IPS DF 19.7 (cell line): ENCODE data around the gene TIPIN.

Source experiments
- DNase-seq: peaks from one replicate; pipeline ENCODE4 v3.0.0-alpha.2; 2013; ENCODE audit warnings: low read depth, low spot score

TIPIN gene

GRCh38 chr15:66302489-66303278, 53.8 kb downstream of the TIPIN start:
- no peak for DNase-seq

GRCh38 chr15:66298803-66299251, 57.7 kb downstream of the TIPIN start:
- no peak for DNase-seq

DNA sequence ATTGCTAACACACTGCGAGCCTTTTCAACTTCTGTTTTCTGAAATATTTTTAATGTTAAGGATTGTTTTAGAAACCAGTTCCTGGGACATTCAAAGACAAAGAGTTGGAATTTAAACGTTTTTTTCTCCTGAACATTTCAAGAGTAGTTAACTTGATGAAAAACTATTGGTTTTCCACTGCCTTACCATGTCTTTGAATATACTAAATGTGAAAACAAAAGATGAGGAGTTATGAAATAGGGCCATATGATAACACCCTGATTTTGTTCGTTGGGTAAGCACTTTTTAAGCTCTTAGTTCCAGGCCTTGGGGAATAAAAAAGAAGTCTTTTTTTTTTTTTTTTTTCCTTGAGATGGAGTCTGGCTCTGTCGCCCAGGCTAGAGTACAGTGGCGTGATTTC, 60.3 kb downstream of the TIPIN start:
- DNase-seq: no peak

- DNase-seq: no peak
Measured at GRCh38 chr15:66294932-66295235, 61.6 kb downstream of the TIPIN start.

- no peak for DNase-seq
Measured at GRCh38 chr15:66294157-66294931, 62.1 kb downstream of the TIPIN start.

GRCh38 chr15:66293419-66294156, 62.9 kb downstream of the TIPIN start, which contains the start of gene DIS3L:
DIS3L (plus strand) TSS chr15:66293568; CDS start chr15:66293597, 29 bp downstream.
- DNase-seq: no peak

DNA sequence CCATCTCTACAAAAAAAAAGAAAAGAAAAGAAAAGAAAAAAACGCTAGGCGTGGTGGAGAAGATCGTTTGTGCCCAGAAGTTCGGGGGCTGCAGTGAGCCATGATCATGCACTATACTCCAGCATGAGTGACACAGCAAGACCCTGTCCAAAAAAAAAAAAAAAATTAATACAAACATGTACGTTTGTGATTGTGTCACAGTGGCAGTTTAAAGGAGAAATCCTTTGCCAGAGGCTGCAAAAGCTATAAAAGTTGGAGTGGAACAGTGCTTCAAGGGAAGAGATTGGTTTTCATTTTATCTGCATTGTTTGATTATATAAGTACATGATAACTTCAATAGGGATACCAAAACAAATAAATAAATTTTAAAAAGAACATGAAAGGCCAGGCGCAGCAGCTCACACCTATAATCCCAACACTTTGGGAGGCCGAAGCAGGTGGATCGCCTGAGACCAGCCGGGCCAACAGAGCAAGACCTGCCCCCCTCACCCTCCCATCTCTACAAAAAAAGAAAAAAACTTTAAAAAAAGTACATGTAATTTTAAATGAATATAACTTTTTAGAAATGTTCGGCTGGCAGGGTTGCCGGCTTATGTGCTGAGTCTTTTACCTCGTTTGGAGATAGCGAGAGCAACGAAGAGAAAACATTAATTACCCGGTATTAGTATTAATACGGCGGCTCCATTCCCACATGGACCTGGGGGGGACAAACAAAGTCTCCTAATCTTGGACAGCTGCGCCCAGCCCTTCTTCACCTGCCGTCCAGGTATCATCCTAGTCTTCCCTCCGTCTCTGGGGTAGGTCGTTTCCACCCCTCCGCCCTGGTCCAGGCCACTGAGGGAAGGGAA, 63.7 kb downstream of the TIPIN start:
- no peak for DNase-seq

DNA sequence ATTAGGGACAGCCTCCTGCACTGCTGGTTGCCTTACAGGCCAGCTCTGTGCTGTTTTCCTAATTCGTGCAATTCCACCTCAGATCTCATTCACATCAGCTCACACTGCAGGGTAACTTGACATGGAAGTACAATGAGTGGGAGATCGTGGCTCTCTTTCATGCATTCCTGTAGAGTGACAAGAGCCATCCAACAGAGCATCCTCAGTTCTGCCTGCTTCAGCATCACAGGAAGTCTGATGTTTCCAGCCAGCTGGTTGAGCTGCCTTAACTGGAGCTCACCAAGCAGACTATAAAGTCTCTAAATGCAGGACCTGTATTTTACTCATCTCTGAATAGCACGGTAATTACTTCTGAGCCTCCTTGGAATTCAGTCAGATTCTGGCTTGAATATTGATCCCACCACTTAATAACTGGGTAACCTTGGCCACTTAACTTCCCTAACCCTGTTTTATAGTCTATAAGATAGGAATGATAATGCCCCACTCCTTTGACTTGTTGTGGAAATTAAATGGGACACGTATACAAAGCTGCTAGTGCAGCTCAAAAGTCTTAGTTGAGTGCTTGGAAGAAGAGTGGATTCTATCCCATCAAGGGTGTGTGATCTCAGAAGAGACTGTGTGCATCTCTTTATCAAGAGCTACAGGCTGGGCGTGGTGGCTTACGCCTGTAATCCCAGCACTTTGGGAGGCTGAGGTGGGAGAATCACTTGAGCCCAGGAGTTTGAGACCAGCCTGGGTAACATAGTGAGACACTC, 64.5 kb downstream of the TIPIN start:
- DNase-seq: no peak

- DNase-seq: no peak
Measured at GRCh38 chr15:66290518-66290917, 66.0 kb downstream of the TIPIN start.

- no peak for DNase-seq
Measured at GRCh38 chr15:66290007-66290406, 66.5 kb downstream of the TIPIN start.

DNA sequence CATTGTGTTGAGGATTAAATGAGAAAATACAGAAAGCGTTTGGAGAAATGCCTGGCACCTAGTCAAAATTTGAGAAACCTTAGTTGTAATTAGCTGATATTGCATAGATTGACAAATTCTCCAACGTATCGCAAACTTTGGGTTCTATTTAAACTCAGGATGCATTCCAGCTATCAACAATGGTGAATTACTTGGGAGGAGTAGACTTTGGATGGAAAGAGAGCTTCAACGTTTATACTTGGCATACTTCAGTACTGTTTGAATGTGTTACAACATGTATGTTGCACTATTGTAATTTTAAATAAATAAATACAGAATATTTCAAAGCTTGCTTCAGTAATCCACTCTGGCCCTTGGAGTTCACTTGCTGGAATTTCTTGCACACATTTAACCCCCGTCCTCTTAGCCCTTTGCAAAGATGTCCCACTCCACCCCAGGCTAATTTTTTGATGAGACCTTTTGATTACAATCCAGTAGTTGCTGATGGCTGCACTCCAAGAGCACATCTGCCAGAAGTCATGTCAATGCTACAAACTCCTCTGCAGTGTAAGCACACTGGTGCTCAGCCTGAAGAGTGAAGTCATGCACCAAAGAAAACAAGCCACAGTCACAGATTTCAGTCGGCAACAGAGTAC, 67.8 kb downstream of the TIPIN start:
- DNase-seq: no peak

DNA sequence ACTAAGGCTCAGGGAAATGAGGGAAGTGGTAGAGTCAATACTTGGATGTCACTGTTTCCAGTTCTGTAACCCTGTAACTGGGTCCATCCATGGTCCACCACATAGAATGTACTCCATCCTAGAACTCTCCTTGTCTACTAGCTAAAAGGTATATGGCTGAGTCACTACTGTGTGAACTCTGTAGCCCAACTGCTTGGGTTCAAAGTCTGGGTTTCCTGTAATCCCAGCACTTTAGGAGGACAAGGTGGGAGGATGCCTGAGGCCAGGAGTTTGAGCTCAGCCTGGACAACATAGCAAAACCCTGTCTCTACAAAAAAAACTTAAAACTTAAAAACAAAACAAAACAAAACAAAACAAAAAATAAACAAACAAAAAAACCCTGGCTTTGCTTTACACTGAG, 68.4 kb downstream of the TIPIN start:
- no peak for DNase-seq

GRCh38 chr15:66287461-66288057, 68.9 kb downstream of the TIPIN start:
- DNase-seq: no peak
